ENCODE measurements around the gene SLC6A2. TPM values are rescaled to one million over a fixed set of nuclear protein-coding genes. Genes with fewer than 3 reads are reported as not detected.

SLC6A2 gene
- total RNA-seq, 3 donors from 2014 or later (not counting 1 experiment from before 2014, with no cell fraction given) = not detected

DNA sequence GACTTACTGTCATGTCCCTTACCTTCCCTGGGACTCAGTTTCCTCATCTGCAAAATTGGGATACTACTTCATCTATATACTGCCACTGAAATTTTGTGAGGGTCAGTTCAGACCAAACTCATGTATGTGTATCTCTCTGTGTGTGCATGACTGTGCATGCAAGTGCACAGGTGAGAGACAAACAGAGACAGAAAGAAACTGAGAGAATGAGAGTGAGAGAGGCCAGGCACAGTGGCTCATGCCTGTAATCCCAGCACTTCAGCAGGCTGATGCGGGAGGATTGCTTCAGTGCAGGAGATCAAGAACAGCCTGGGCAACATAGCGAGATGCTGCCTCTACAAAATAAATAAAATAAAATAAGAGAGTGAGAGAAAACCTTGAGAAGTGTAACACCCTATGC lies 32.1 kb upstream of the SLC6A2 start:
- Histone ChIP-seq H3K36me3 (ENCODE audit: control insufficient read depth, insufficient read depth, low read length) (no peaks in the 10 kb centered on the region), H3K9me3 (ENCODE audit: control insufficient read depth, insufficient read depth, low read length) (no peaks in the 10 kb centered on the region), H3K4me1 (ENCODE audit: control insufficient read depth, insufficient read depth, low read length) (no peaks in the 10 kb centered on the region), H3K27ac (ENCODE audit: low read length) (no peak overlapping the region), H3K4me3 (ENCODE audit: low read length) (no peak overlapping the region), H3K27me3 (ENCODE audit: control insufficient read depth, insufficient read depth, low read length) (no peaks in the 10 kb centered on the region)
- TF ChIP-seq, protein P1, sequence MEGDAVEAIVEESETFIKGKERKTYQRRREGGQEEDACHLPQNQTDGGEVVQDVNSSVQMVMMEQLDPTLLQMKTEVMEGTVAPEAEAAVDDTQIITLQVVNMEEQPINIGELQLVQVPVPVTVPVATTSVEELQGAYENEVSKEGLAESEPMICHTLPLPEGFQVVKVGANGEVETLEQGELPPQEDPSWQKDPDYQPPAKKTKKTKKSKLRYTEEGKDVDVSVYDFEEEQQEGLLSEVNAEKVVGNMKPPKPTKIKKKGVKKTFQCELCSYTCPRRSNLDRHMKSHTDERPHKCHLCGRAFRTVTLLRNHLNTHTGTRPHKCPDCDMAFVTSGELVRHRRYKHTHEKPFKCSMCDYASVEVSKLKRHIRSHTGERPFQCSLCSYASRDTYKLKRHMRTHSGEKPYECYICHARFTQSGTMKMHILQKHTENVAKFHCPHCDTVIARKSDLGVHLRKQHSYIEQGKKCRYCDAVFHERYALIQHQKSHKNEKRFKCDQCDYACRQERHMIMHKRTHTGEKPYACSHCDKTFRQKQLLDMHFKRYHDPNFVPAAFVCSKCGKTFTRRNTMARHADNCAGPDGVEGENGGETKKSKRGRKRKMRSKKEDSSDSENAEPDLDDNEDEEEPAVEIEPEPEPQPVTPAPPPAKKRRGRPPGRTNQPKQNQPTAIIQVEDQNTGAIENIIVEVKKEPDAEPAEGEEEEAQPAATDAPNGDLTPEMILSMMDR (IDR thresholded peaks at IDR 0.05) = no peak
- WGBS (ENCODE audit: insufficient coverage) = 40% methylated on average over 1 of the region's 2 CpGs
- Mint-ChIP-seq H3K36me3 (no peaks in the 10 kb centered on the region), H3K27ac (no peak overlapping the region), H3K27me3 (ENCODE audit: low read depth in 2 of 2) (no peaks in the 10 kb centered on the region), H3K4me3 (no peak overlapping the region), H3K9me3 (no peaks in the 10 kb centered on the region), H3K4me1 (no peaks in the 10 kb centered on the region)
- intact Hi-C loops (cut with micrococcal nuclease) = no loop called here
- ATAC-seq = no peak
- DNase-seq = no peak

DNA sequence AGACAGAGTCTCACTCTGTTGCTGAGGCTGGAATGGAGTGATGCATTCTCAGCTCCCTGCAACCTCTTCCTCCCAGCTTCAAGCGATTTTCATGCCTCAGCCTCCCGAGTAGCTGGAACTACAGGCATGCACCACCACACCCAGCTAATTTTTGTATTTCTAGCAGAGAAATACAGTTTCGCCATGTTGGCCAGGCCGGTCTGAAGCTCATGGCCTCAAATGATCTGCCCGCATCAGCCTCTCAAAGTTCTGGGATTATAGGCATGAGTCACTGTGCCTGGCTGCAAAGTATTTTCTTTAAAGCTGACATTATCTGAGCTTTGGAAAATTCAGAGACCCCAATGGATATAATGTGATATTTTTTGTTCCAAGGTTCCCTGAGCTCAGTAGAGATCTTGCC lies 31.1 kb upstream of the SLC6A2 start:
- no peaks in the 10 kb centered on the region for H3K36me3 ChIP-seq (ENCODE audit: control insufficient read depth, insufficient read depth, low read length)
- no peak overlapping the region for H3K27ac Mint-ChIP-seq
- peaks cover 0 to 4% of the 10 kb centered on the region in 2 donors for H3K27me3 Mint-ChIP-seq (ENCODE audit: low read depth in 2 of 2)
- TF ChIP-seq, protein P1 (IDR thresholded peaks at IDR 0.05) = no peak
- 95% methylated on average over 5 of the region's 5 CpGs for WGBS (ENCODE audit: insufficient coverage)
- H3K9me3 ChIP-seq (ENCODE audit: control insufficient read depth, insufficient read depth, low read length) = no peaks in the 10 kb centered on the region
- no peak overlapping the region for H3K27ac ChIP-seq (ENCODE audit: low read length)
- H3K4me1 Mint-ChIP-seq = no peaks in the 10 kb centered on the region
- no peaks in the 10 kb centered on the region for H3K4me1 ChIP-seq (ENCODE audit: control insufficient read depth, insufficient read depth, low read length)
- H3K4me3 ChIP-seq (ENCODE audit: low read length) = no peak overlapping the region
- no peaks in the 10 kb centered on the region for H3K9me3 Mint-ChIP-seq
- no peak for DNase-seq
- intact Hi-C loops (cut with micrococcal nuclease) = no loop called here
- no peak for ATAC-seq
- H3K4me3 Mint-ChIP-seq = no peak overlapping the region
- no peaks in the 10 kb centered on the region for H3K27me3 ChIP-seq (ENCODE audit: control insufficient read depth, insufficient read depth, low read length)
- H3K36me3 Mint-ChIP-seq = no peaks in the 10 kb centered on the region

DNA sequence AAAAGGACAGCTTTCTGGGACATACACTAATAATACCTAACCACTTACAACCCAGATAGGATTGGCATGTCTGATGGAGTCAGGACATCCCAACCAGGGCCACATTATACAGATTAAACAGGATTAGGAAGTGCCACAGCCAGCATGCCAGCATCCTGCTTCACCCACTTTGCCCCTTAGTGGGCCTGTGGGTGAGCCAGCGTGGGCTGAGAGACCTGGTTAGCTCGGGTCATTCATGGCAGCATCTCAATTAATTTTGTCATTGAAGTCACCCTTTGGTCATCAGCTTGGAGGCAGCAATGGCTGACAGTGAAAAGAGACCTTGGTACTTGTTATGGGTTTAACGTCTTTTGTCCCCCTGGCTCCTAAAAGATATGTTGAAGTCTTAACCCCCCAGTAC lies 29.9 kb upstream of the SLC6A2 start:
- peaks cover 0 to 7% of the 10 kb centered on the region in 2 donors for H3K27me3 Mint-ChIP-seq (ENCODE audit: low read depth in 2 of 2)
- no peaks in the 10 kb centered on the region for H3K9me3 Mint-ChIP-seq
- 64% methylated on average over 3 of the region's 3 CpGs for WGBS (ENCODE audit: insufficient coverage)
- Histone ChIP-seq H3K4me3 (ENCODE audit: low read length) (no peak overlapping the region), H3K27ac (ENCODE audit: low read length) (no peak overlapping the region), H3K9me3 (ENCODE audit: control insufficient read depth, insufficient read depth, low read length) (no peaks in the 10 kb centered on the region), H3K27me3 (ENCODE audit: control insufficient read depth, insufficient read depth, low read length) (no peaks in the 10 kb centered on the region), H3K4me1 (ENCODE audit: control insufficient read depth, insufficient read depth, low read length) (no peaks in the 10 kb centered on the region), H3K36me3 (ENCODE audit: control insufficient read depth, insufficient read depth, low read length) (no peaks in the 10 kb centered on the region)
- no peak overlapping the region for H3K4me3 Mint-ChIP-seq
- H3K27ac Mint-ChIP-seq = no peak overlapping the region
- TF ChIP-seq, protein P1 (IDR thresholded peaks at IDR 0.05) = no peak
- ATAC-seq (no peak), DNase-seq (no peak)
- no peaks in the 10 kb centered on the region for H3K4me1 Mint-ChIP-seq
- H3K36me3 Mint-ChIP-seq = no peaks in the 10 kb centered on the region
- intact Hi-C loops (cut with micrococcal nuclease) = no loop called here

DNA sequence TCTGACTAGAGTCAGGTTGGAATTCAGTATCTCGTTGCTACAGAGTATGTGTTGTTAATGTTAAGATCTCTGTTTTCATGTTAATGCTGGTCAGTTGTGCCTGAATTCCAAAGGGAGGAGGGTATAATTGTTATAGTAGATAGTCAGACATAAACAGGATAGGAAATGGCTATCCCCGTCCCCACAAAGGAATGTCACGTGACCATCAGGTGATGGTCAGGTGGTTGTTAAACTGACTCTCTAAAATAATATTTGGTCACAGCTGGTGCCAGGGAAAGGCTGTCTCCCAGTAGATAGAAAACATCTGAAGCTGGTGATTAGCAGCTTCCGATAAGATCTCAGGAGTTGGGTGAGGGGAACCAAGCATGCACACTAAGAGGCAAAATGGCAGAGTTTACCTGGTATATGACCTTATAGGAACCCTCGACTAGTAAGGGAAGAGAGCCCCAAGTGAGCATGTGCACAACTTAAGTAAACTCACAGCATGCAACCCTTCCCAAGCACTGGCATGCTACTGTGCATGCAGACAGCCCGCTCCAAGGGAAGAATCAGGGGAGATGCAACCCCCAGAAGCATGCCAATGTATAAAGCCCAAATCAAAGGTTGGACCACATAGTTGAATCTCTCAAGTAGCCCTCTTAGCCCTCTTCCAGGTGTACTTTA lies 27.4 kb upstream of the SLC6A2 start:
- intact Hi-C loops (cut with micrococcal nuclease) = no loop called here
- no peaks in the 10 kb centered on the region for H3K9me3 Mint-ChIP-seq
- Histone ChIP-seq H3K27ac (ENCODE audit: low read length) (no peak overlapping the region), H3K4me1 (ENCODE audit: control insufficient read depth, insufficient read depth, low read length) (no peaks in the 10 kb centered on the region), H3K9me3 (ENCODE audit: control insufficient read depth, insufficient read depth, low read length) (no peaks in the 10 kb centered on the region), H3K4me3 (ENCODE audit: low read length) (no peak overlapping the region), H3K36me3 (ENCODE audit: control insufficient read depth, insufficient read depth, low read length) (no peaks in the 10 kb centered on the region), H3K27me3 (ENCODE audit: control insufficient read depth, insufficient read depth, low read length) (no peaks in the 10 kb centered on the region)
- peaks cover 3 to 7% of the 10 kb centered on the region in 2 donors for H3K27me3 Mint-ChIP-seq (ENCODE audit: low read depth in 2 of 2)
- no peak overlapping the region for H3K4me3 Mint-ChIP-seq
- 77% methylated on average over 6 of the region's 6 CpGs for WGBS (ENCODE audit: insufficient coverage)
- no peak for ATAC-seq
- no peaks in the 10 kb centered on the region for H3K4me1 Mint-ChIP-seq
- TF ChIP-seq, protein P1 (IDR thresholded peaks at IDR 0.05) = no peak
- no peak for DNase-seq
- no peaks in the 10 kb centered on the region for H3K36me3 Mint-ChIP-seq
- H3K27ac Mint-ChIP-seq = no peak overlapping the region
